Upper lobe of left lung (tissue), 6 donors: ENCODE results near the gene MTCL1. TPM values are rescaled to one million over a fixed set of nuclear protein-coding genes. Genes with fewer than 3 reads are reported as not detected.

Experiments
- ATAC-seq, 2 donors: fragments of 200-7000 bp; cut with Tn5 transposase; one replicate each; pipeline ENCODE4 v1.9.1; 2022; ENCODE audit warnings: mild to moderate bottlenecking in 2 of 2, moderate library complexity in 2 of 2; ENCODE audit not compliant: low FRiP score in 2 of 2
- DNase-seq, 2 donors: peaks; one replicate each; pipeline ENCODE4 v3.0.0-alpha.2; 2019 to 2020
- H3K27ac ChIP-seq, 4 donors: fragments of 200-600 bp; sonication (generic); one replicate each; pipeline ENCODE4 v1.5.1; 2016 to 2019
- H3K27me3 ChIP-seq, 4 donors: fragments of 200-600 bp; sonication (generic); one replicate each; pipeline ENCODE4 v1.5.1; 2017 to 2019
- H3K36me3 ChIP-seq, 4 donors: fragments of 200-600 bp; sonication (generic); one replicate each; pipeline ENCODE4 v1.5.1; 2016 to 2019
- H3K4me1 ChIP-seq, 4 donors: fragments of 200-600 bp; sonication (generic); one replicate each; pipeline ENCODE4 v1.5.1; 2018 to 2019
- H3K4me3 ChIP-seq, 4 donors: fragments of 200-600 bp; sonication (generic); one replicate each; pipeline ENCODE4 v1.5.1; 2017 to 2019; ENCODE audit warnings: mild to moderate bottlenecking in 2 of 4, moderate library complexity in 1 of 4
- H3K9me3 ChIP-seq, 4 donors: fragments of 200-600 bp; sonication (generic); one replicate each; pipeline ENCODE4 v1.5.1; 2018 to 2019
- CTCF ChIP-seq, 6 experiments: fragments of 450-650 bp in 4 of 6; fragments of 200-600 bp in 2 of 6; sonication (generic) in 2 of 6; IDR thresholded peaks; one replicate each; pipeline ENCODE4 v1.5.1; 2016 to 2019; ENCODE audit warnings: antibody characterized with exemption in 6 of 6
- EP300 ChIP-seq, 4 donors: sonication (generic); formaldehyde crosslinking; IDR thresholded peaks; one replicate each; pipeline ENCODE4 v1.5.1; 2017; ENCODE audit warnings: antibody characterized with exemption in 4 of 4, control low read depth in 2 of 4
- POLR2A ChIP-seq, 4 donors: fragments of 450-650 bp; IDR thresholded peaks; one replicate each; pipeline ENCODE4 v1.5.1; 2016 to 2017; ENCODE audit warnings: antibody characterized with exemption in 4 of 4, mild to moderate bottlenecking in 2 of 4
- POLR2AphosphoS5 ChIP-seq, 2 donors: sonication (generic); formaldehyde crosslinking; IDR thresholded peaks; one replicate each; pipeline ENCODE4 v1.5.1; 2017; ENCODE audit warnings: antibody characterized with exemption in 2 of 2
- WGBS, 2 donors: methylation state at CpG; one replicate each; pipeline ENCODE4 v1.1.5; 2017 to 2018; 5-methylcytosine and 5-hydroxymethylcytosine counted together
- total RNA-seq, 6 donors: library from RNA; depleted of rRNA in 4 of 6; stranded (reverse); fragments of >200 nt in 4 of 6; gene quantifications; one replicate each; pipeline versions ENCODE4 v1.1.0 to v1.2.1, GENCODE V29; 2016 to 2021
- donor health status: DM: no; HTN: no; CAD: no; lungs with moderate emphysema.
- donor health status: DM: no; HTN: yes; CAD: no; lungs with severe emphysema.

The MTCL1 gene
- total RNA-seq, 6 donors from 2014 or later, result 4.5 to 17.9 (median 8.1) TPM

- Histone ChIP-seq H3K9me3 (no peaks in the 10 kb centered on the region), H3K36me3 (no peaks in the 10 kb centered on the region), H3K27me3 (no peaks in the 10 kb centered on the region), H3K27ac (no peak overlapping the region), H3K4me1 (no peaks in the 10 kb centered on the region), H3K4me3 (no peak overlapping the region)
- WGBS, 2 donors, result 83 to 84% methylated on average over 1 of the region's 1 CpG
- DNase-seq (no peak), ATAC-seq (no peak)
- no peak for TF ChIP-seq EP300 (IDR thresholded peaks at IDR 0.05)
- TF ChIP-seq POLR2A (IDR thresholded peaks at IDR 0.05), result no peak
- TF ChIP-seq POLR2AphosphoS5 (IDR thresholded peaks at IDR 0.05), result no peak
- TF ChIP-seq CTCF (IDR thresholded peaks at IDR 0.05), result no peak
Measured at GRCh38 chr18:8770657-8771056, 65.3 kb downstream of the MTCL1 start.

- Histone ChIP-seq H3K9me3 (no peaks in the 10 kb centered on the region), H3K4me1 (no peaks in the 10 kb centered on the region), H3K4me3 (no peak overlapping the region), H3K27ac (no peak overlapping the region), H3K27me3 (no peaks in the 10 kb centered on the region), H3K36me3 (no peaks in the 10 kb centered on the region)
- no peak for TF ChIP-seq POLR2A (IDR thresholded peaks at IDR 0.05)
- TF ChIP-seq CTCF (IDR thresholded peaks at IDR 0.05), result no peak
- no peak for TF ChIP-seq EP300 (IDR thresholded peaks at IDR 0.05)
- no peak for TF ChIP-seq POLR2AphosphoS5 (IDR thresholded peaks at IDR 0.05)
- 66 to 87% methylated on average over 7 to 8 of the region's 8 CpGs for WGBS, 2 donors
- ATAC-seq (peak in 1 of 2 donors; percentile 46), DNase-seq (no peak)
Measured at GRCh38 chr18:8771930-8772329, 66.6 kb downstream of the MTCL1 start.

- TF ChIP-seq POLR2AphosphoS5 (IDR thresholded peaks at IDR 0.05) (no peak), EP300 (IDR thresholded peaks at IDR 0.05) (no peak), POLR2A (IDR thresholded peaks at IDR 0.05) (no peak), CTCF (IDR thresholded peaks at IDR 0.05) (no peak)
- H3K27me3 ChIP-seq, result no peaks in the 10 kb centered on the region
- H3K36me3 ChIP-seq, result no peaks in the 10 kb centered on the region
- no peaks in the 10 kb centered on the region for H3K9me3 ChIP-seq
- 73 to 78% methylated on average over 5 of the region's 5 CpGs for WGBS, 2 donors
- no peak overlapping the region for H3K4me3 ChIP-seq
- ATAC-seq (no peak), DNase-seq (no peak)
- H3K4me1 ChIP-seq, result no peaks in the 10 kb centered on the region
- no peak overlapping the region for H3K27ac ChIP-seq
Measured at GRCh38 chr18:8773980-8774379, 68.6 kb downstream of the MTCL1 start.

GRCh38 chr18:8776013-8776943 is 70.9 kb downstream of the MTCL1 start:
- Histone ChIP-seq H3K9me3 (no peaks in the 10 kb centered on the region), H3K27ac (no peak overlapping the region), H3K27me3 (no peaks in the 10 kb centered on the region), H3K4me3 (no peak overlapping the region), H3K36me3 (no peaks in the 10 kb centered on the region), H3K4me1 (no peaks in the 10 kb centered on the region)
- TF ChIP-seq CTCF (IDR thresholded peaks at IDR 0.05) (no peak), POLR2AphosphoS5 (IDR thresholded peaks at IDR 0.05) (no peak), POLR2A (IDR thresholded peaks at IDR 0.05) (no peak), EP300 (IDR thresholded peaks at IDR 0.05) (no peak)
- DNase-seq, result no peak
- 81 to 85% methylated on average over 10 of the region's 10 CpGs for WGBS, 2 donors
- no peak for ATAC-seq
